Measurements from ENCODE around the gene CDH23.

The CDH23 gene

GRCh38 chr10:71753960-71754505, 357.3 kb downstream of the CDH23 start:
- H3K36me3 ChIP-seq (ENCODE audit: control insufficient read depth in 5 of 5, insufficient read depth in 5 of 5, low read length in 5 of 5), result peaks cover 0 to 78% (median 68%) of the 10 kb centered on the region in 5 donors
- H3K9me3 ChIP-seq (ENCODE audit: control insufficient read depth in 5 of 5, low read length in 5 of 5), result no peaks in the 10 kb centered on the region
- no peak overlapping the region for H3K4me3 ChIP-seq (ENCODE audit: low read depth in 1 of 5, low read length in 5 of 5)
- peak overlapping the region; percentile 60 for H3K27ac ChIP-seq (ENCODE audit: low read depth, low read length)
- no peak overlapping the region for H3K9ac ChIP-seq (ENCODE audit: low read length in 5 of 5)
- H3K27me3 ChIP-seq (ENCODE audit: control insufficient read depth in 5 of 5, insufficient read depth in 4 of 5, low read length in 5 of 5), result no peaks in the 10 kb centered on the region
- peaks cover 10 to 96% (median 90%) of the 10 kb centered on the region in 5 donors for H3K4me1 ChIP-seq (ENCODE audit: control insufficient read depth in 5 of 5, insufficient read depth in 5 of 5, low read length in 5 of 5)

- Histone ChIP-seq H3K9me3 (ENCODE audit: control insufficient read depth in 5 of 5, low read length in 5 of 5) (no peaks in the 10 kb centered on the region), H3K4me1 (ENCODE audit: control insufficient read depth in 5 of 5, insufficient read depth in 5 of 5, low read length in 5 of 5) (peaks cover 6 to 91% (median 85%) of the 10 kb centered on the region in 5 donors), H3K9ac (ENCODE audit: low read length in 5 of 5) (no peak overlapping the region), H3K4me3 (ENCODE audit: low read depth in 1 of 5, low read length in 5 of 5) (no peak overlapping the region), H3K27ac (ENCODE audit: low read depth, low read length) (peak overlapping the region; percentile 60), H3K27me3 (ENCODE audit: control insufficient read depth in 5 of 5, insufficient read depth in 4 of 5, low read length in 5 of 5) (no peaks in the 10 kb centered on the region), H3K36me3 (ENCODE audit: control insufficient read depth in 5 of 5, insufficient read depth in 5 of 5, low read length in 5 of 5) (peaks cover 0 to 77% (median 70%) of the 10 kb centered on the region in 5 donors)
Measured at GRCh38 chr10:71754562-71754961, 357.8 kb downstream of the CDH23 start.

- Histone ChIP-seq H3K4me3 (ENCODE audit: low read depth in 1 of 5, low read length in 5 of 5) (no peak overlapping the region), H3K9me3 (ENCODE audit: control insufficient read depth in 5 of 5, low read length in 5 of 5) (no peaks in the 10 kb centered on the region), H3K27ac (ENCODE audit: low read depth, low read length) (no peak overlapping the region), H3K9ac (ENCODE audit: low read length in 5 of 5) (no peak overlapping the region), H3K27me3 (ENCODE audit: control insufficient read depth in 5 of 5, insufficient read depth in 4 of 5, low read length in 5 of 5) (no peaks in the 10 kb centered on the region), H3K36me3 (ENCODE audit: control insufficient read depth in 5 of 5, insufficient read depth in 5 of 5, low read length in 5 of 5) (peaks cover 0 to 72% (median 66%) of the 10 kb centered on the region in 5 donors), H3K4me1 (ENCODE audit: control insufficient read depth in 5 of 5, insufficient read depth in 5 of 5, low read length in 5 of 5) (peaks cover 6 to 85% (median 78%) of the 10 kb centered on the region in 5 donors)
Measured at GRCh38 chr10:71755179-71755879, 358.6 kb downstream of the CDH23 start.

- Histone ChIP-seq H3K27ac (ENCODE audit: low read depth, low read length) (no peak overlapping the region), H3K4me1 (ENCODE audit: control insufficient read depth in 5 of 5, insufficient read depth in 5 of 5, low read length in 5 of 5) (peaks cover 11 to 88% (median 79%) of the 10 kb centered on the region in 5 donors), H3K4me3 (ENCODE audit: low read depth in 1 of 5, low read length in 5 of 5) (no peak overlapping the region), H3K9me3 (ENCODE audit: control insufficient read depth in 5 of 5, low read length in 5 of 5) (no peaks in the 10 kb centered on the region), H3K36me3 (ENCODE audit: control insufficient read depth in 5 of 5, insufficient read depth in 5 of 5, low read length in 5 of 5) (peaks cover 0 to 73% (median 67%) of the 10 kb centered on the region in 5 donors), H3K9ac (ENCODE audit: low read length in 5 of 5) (no peak overlapping the region), H3K27me3 (ENCODE audit: control insufficient read depth in 5 of 5, insufficient read depth in 4 of 5, low read length in 5 of 5) (no peaks in the 10 kb centered on the region)
Measured at GRCh38 chr10:71756311-71757191, 359.8 kb downstream of the CDH23 start.

GRCh38 chr10:71757399-71757922, 360.7 kb downstream of the CDH23 start:
- peaks cover 0 to 73% (median 67%) of the 10 kb centered on the region in 5 donors for H3K36me3 ChIP-seq (ENCODE audit: control insufficient read depth in 5 of 5, insufficient read depth in 5 of 5, low read length in 5 of 5)

GRCh38 chr10:71761105-71761511, 364.4 kb downstream of the CDH23 start:
- no peak overlapping the region for H3K4me3 ChIP-seq (ENCODE audit: low read depth in 1 of 5, low read length in 5 of 5)
- peaks cover 0 to 58% (median 51%) of the 10 kb centered on the region in 5 donors for H3K36me3 ChIP-seq (ENCODE audit: control insufficient read depth in 5 of 5, insufficient read depth in 5 of 5, low read length in 5 of 5)
- H3K9me3 ChIP-seq (ENCODE audit: control insufficient read depth in 5 of 5, low read length in 5 of 5), result no peaks in the 10 kb centered on the region
- no peaks in the 10 kb centered on the region for H3K27me3 ChIP-seq (ENCODE audit: control insufficient read depth in 5 of 5, insufficient read depth in 4 of 5, low read length in 5 of 5)
- H3K9ac ChIP-seq (ENCODE audit: low read length in 5 of 5), result peak overlapping the region in 1 of 5 donors; percentile 25
- H3K4me1 ChIP-seq (ENCODE audit: control insufficient read depth in 5 of 5, insufficient read depth in 5 of 5, low read length in 5 of 5), result peaks cover 18 to 89% (median 81%) of the 10 kb centered on the region in 5 donors
- H3K27ac ChIP-seq (ENCODE audit: low read depth, low read length), result no peak overlapping the region

More at GRCh38 chr10:71757399-71757922, 360.7 kb downstream of the CDH23 start:
- peaks cover 13 to 88% (median 79%) of the 10 kb centered on the region in 5 donors for H3K4me1 ChIP-seq (ENCODE audit: control insufficient read depth in 5 of 5, insufficient read depth in 5 of 5, low read length in 5 of 5)
- H3K27ac ChIP-seq (ENCODE audit: low read depth, low read length), result peak overlapping the region; percentile 63
- H3K9ac ChIP-seq (ENCODE audit: low read length in 5 of 5), result no peak overlapping the region
- H3K27me3 ChIP-seq (ENCODE audit: control insufficient read depth in 5 of 5, insufficient read depth in 4 of 5, low read length in 5 of 5), result no peaks in the 10 kb centered on the region
- H3K9me3 ChIP-seq (ENCODE audit: control insufficient read depth in 5 of 5, low read length in 5 of 5), result no peaks in the 10 kb centered on the region
- no peak overlapping the region for H3K4me3 ChIP-seq (ENCODE audit: low read depth in 1 of 5, low read length in 5 of 5)

- Histone ChIP-seq H3K4me3 (ENCODE audit: low read depth in 1 of 5, low read length in 5 of 5) (no peak overlapping the region), H3K27ac (ENCODE audit: low read depth, low read length) (no peak overlapping the region), H3K9ac (ENCODE audit: low read length in 5 of 5) (no peak overlapping the region), H3K4me1 (ENCODE audit: control insufficient read depth in 5 of 5, insufficient read depth in 5 of 5, low read length in 5 of 5) (peaks cover 19 to 89% (median 82%) of the 10 kb centered on the region in 5 donors), H3K36me3 (ENCODE audit: control insufficient read depth in 5 of 5, insufficient read depth in 5 of 5, low read length in 5 of 5) (peaks cover 0 to 60% (median 51%) of the 10 kb centered on the region in 5 donors), H3K9me3 (ENCODE audit: control insufficient read depth in 5 of 5, low read length in 5 of 5) (no peaks in the 10 kb centered on the region), H3K27me3 (ENCODE audit: control insufficient read depth in 5 of 5, insufficient read depth in 4 of 5, low read length in 5 of 5) (no peaks in the 10 kb centered on the region)
Measured at GRCh38 chr10:71761541-71762113, 364.9 kb downstream of the CDH23 start.

GRCh38 chr10:71762324-71762723, 365.6 kb downstream of the CDH23 start:
- Histone ChIP-seq H3K36me3 (ENCODE audit: control insufficient read depth in 5 of 5, insufficient read depth in 5 of 5, low read length in 5 of 5) (peaks cover 0 to 58% (median 51%) of the 10 kb centered on the region in 5 donors), H3K27ac (ENCODE audit: low read depth, low read length) (no peak overlapping the region), H3K4me3 (ENCODE audit: low read depth in 1 of 5, low read length in 5 of 5) (peak overlapping the region in 1 of 5 donors; percentile 45), H3K9me3 (ENCODE audit: control insufficient read depth in 5 of 5, low read length in 5 of 5) (no peaks in the 10 kb centered on the region), H3K27me3 (ENCODE audit: control insufficient read depth in 5 of 5, insufficient read depth in 4 of 5, low read length in 5 of 5) (no peaks in the 10 kb centered on the region), H3K9ac (ENCODE audit: low read length in 5 of 5) (peak overlapping the region in 1 of 5 donors; percentile 28), H3K4me1 (ENCODE audit: control insufficient read depth in 5 of 5, insufficient read depth in 5 of 5, low read length in 5 of 5) (peaks cover 24 to 89% (median 82%) of the 10 kb centered on the region in 5 donors)

GRCh38 chr10:71763352-71764127, 366.8 kb downstream of the CDH23 start:
- H3K36me3 ChIP-seq (ENCODE audit: control insufficient read depth in 5 of 5, insufficient read depth in 5 of 5, low read length in 5 of 5), result peaks cover 0 to 46% (median 41%) of the 10 kb centered on the region in 5 donors
- H3K4me1 ChIP-seq (ENCODE audit: control insufficient read depth in 5 of 5, insufficient read depth in 5 of 5, low read length in 5 of 5), result peaks cover 30 to 89% (median 80%) of the 10 kb centered on the region in 5 donors
- no peaks in the 10 kb centered on the region for H3K27me3 ChIP-seq (ENCODE audit: control insufficient read depth in 5 of 5, insufficient read depth in 4 of 5, low read length in 5 of 5)
- peak overlapping the region in 1 of 5 donors; percentile 16 for H3K9ac ChIP-seq (ENCODE audit: low read length in 5 of 5)
- peak overlapping the region; percentile 50 for H3K27ac ChIP-seq (ENCODE audit: low read depth, low read length)
- H3K4me3 ChIP-seq (ENCODE audit: low read depth in 1 of 5, low read length in 5 of 5), result no peak overlapping the region
- no peaks in the 10 kb centered on the region for H3K9me3 ChIP-seq (ENCODE audit: control insufficient read depth in 5 of 5, low read length in 5 of 5)

All from subcutaneous abdominal adipose tissue (tissue), 5 donors.